ENCODE results near the gene ABHD8. TPM values are rescaled to one million over a fixed set of nuclear protein-coding genes. Genes with fewer than 3 reads are reported as not detected.

Gene ABHD8
- total RNA-seq, 1 donor from 2014 or later, result 4.6 TPM

DNA sequence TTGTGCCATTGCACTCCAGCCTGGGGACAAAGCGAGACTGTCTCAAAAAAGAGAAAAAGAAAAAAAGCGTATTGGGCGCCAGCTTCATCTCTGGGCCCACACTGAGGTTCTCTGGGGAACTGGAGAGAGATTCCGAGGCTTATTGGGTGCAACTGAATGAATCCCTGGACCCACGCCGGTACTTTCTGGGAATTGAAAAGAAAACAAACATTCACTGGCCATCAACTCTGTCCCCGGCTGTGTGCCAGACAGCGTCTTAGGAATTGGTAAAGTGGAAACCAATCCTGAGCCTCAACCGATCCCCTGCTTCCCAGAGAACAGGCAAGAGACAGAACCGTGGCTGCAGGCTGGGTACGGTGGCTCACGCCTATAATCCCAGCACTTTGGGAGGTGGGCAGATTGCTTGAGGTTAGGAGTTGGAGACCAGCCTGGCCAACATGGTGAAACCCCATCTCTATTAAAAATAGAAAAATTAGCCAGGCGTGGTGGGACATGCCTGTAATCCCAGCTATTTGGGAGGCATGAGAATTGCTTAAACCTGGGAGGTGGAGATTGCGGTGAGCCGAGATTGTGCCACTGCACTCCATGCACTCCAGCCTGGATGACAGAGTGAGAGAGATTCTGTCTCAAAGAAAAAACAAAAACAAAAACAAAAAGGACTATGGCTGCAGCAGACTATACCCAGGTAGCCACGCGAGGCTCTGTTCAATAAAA lies 22.8 kb upstream of the ABHD8 start:
- no peaks in the 10 kb centered on the region for H3K9me3 Mint-ChIP-seq
- Histone ChIP-seq H3K9me3 (ENCODE audit: low read depth) (no peaks in the 10 kb centered on the region), H3K4me1 (peaks cover 18% of the 10 kb centered on the region), H3K4me2 (peak overlapping the region; percentile 12), H3K27me3 (peaks cover 17% of the 10 kb centered on the region), H3F3A (ENCODE audit: low read depth) (peaks cover 45% of the 10 kb centered on the region), H3K9ac (no peak overlapping the region), H3K27ac (no peak overlapping the region), H3K79me2 (ENCODE audit: low read depth) (no peaks in the 10 kb centered on the region), H4K20me1 (ENCODE audit: low read depth) (peaks cover 6% of the 10 kb centered on the region), H3K36me3 (no peaks in the 10 kb centered on the region), H3K4me3 (no peak overlapping the region), H2AFZ (replicated peaks) (no peak overlapping the region)
- peaks cover under 1% of the 10 kb centered on the region for H3K27me3 Mint-ChIP-seq (ENCODE audit: insufficient read depth, low read depth)
- H3K4me3 Mint-ChIP-seq, result no peak overlapping the region
- H3K4me1 Mint-ChIP-seq, result peaks cover 8% of the 10 kb centered on the region
- DNase-seq (ENCODE audit: low spot score), result no peak
- TF ChIP-seq, protein P1, sequence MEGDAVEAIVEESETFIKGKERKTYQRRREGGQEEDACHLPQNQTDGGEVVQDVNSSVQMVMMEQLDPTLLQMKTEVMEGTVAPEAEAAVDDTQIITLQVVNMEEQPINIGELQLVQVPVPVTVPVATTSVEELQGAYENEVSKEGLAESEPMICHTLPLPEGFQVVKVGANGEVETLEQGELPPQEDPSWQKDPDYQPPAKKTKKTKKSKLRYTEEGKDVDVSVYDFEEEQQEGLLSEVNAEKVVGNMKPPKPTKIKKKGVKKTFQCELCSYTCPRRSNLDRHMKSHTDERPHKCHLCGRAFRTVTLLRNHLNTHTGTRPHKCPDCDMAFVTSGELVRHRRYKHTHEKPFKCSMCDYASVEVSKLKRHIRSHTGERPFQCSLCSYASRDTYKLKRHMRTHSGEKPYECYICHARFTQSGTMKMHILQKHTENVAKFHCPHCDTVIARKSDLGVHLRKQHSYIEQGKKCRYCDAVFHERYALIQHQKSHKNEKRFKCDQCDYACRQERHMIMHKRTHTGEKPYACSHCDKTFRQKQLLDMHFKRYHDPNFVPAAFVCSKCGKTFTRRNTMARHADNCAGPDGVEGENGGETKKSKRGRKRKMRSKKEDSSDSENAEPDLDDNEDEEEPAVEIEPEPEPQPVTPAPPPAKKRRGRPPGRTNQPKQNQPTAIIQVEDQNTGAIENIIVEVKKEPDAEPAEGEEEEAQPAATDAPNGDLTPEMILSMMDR (IDR thresholded peaks at IDR 0.05), result no peak
- TF ChIP-seq EZH2phosphoT487 (IDR thresholded peaks at IDR 0.05), result no peak
- TF ChIP-seq EZH2 (IDR thresholded peaks at IDR 0.05), result no peak
- H3K27ac Mint-ChIP-seq, result no peak overlapping the region
- peaks cover 8% of the 10 kb centered on the region for H3K36me3 Mint-ChIP-seq

DNA sequence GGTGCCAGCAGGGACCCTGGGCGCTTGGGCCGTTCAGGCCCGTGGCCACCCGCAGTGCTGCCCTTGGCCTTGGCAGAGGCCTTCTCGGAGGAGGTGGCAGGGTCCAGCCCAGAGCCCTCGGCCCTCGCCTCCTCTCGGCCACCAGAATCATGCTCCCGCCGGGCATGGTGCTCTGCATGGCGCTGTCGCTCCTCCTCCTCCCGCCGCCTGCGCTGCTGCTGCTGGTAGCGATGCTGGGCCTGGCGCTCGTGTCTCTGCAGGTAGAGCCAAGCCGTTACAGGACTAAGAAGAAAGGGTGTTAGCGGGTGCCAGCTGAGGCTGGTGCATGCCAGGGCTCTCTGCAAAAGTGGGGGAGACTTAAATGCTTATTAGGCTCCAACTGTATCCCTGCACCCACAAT lies 21.9 kb upstream of the ABHD8 start:
- Histone ChIP-seq H3K27me3 (peaks cover 17% of the 10 kb centered on the region), H3F3A (ENCODE audit: low read depth) (peaks cover 42% of the 10 kb centered on the region), H3K4me3 (no peak overlapping the region), H3K27ac (no peak overlapping the region), H3K4me1 (peaks cover 18% of the 10 kb centered on the region), H4K20me1 (ENCODE audit: low read depth) (peaks cover 8% of the 10 kb centered on the region), H3K9ac (no peak overlapping the region), H2AFZ (replicated peaks) (no peak overlapping the region), H3K9me3 (ENCODE audit: low read depth) (no peaks in the 10 kb centered on the region), H3K4me2 (no peak overlapping the region), H3K36me3 (no peaks in the 10 kb centered on the region), H3K79me2 (ENCODE audit: low read depth) (no peaks in the 10 kb centered on the region)
- Mint-ChIP-seq H3K4me1 (peaks cover 5% of the 10 kb centered on the region), H3K4me3 (no peak overlapping the region), H3K27ac (no peak overlapping the region), H3K36me3 (peaks cover 4% of the 10 kb centered on the region), H3K9me3 (no peaks in the 10 kb centered on the region), H3K27me3 (ENCODE audit: insufficient read depth, low read depth) (peaks cover 4% of the 10 kb centered on the region)
- DNase-seq (ENCODE audit: low spot score), result no peak
- no peak for TF ChIP-seq EZH2 (IDR thresholded peaks at IDR 0.05)
- TF ChIP-seq, protein P1 (IDR thresholded peaks at IDR 0.05), result no peak
- TF ChIP-seq EZH2phosphoT487 (IDR thresholded peaks at IDR 0.05), result no peak

DNA sequence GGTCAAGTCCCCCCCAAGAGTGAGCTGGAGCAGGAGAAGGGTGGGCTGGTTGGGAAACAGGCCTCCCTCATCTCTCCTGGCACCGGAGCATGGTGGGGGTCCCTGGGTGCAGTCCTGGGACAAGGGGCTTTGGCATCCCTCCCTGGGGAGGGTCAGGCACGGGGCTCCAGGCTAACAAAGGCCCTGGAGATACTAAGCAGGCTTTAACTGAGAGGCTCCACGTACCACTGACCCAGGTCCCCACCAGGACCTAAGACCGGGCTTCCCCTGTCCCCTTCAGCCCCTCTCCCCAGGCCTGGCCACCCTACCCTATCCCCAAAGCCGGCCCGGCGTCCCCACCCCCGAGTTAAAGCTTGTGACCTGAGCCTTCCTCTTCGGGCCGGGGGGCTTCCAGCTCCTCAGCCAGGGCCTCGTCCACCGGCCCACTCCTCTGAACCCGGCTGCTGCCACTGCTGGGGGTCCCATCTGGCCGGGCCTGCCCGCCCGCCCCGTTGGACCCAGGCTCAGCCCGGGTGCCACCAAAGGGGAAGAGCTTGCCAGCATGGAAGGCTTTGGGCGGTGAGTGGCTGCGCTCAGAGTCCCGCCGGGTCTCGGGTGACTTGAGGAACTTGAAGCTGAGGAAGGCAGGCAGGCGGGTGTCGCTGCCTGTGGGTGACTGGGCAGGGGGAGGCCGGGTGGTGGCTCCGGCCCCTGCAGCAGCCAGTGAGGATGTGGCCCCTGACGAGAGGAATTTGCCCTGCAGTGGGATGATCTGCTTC lies 21.3 kb upstream of the ABHD8 start:
- Histone ChIP-seq H4K20me1 (ENCODE audit: low read depth) (peaks cover 6% of the 10 kb centered on the region), H3K79me2 (ENCODE audit: low read depth) (no peaks in the 10 kb centered on the region), H3K4me2 (no peak overlapping the region), H2AFZ (replicated peaks) (no peak overlapping the region), H3K4me3 (no peak overlapping the region), H3F3A (ENCODE audit: low read depth) (peaks cover 40% of the 10 kb centered on the region), H3K36me3 (no peaks in the 10 kb centered on the region), H3K27me3 (peaks cover 13% of the 10 kb centered on the region), H3K4me1 (peaks cover 18% of the 10 kb centered on the region), H3K9me3 (ENCODE audit: low read depth) (no peaks in the 10 kb centered on the region), H3K27ac (no peak overlapping the region), H3K9ac (no peak overlapping the region)
- TF ChIP-seq EZH2 (IDR thresholded peaks at IDR 0.05), result no peak
- TF ChIP-seq, protein P1 (IDR thresholded peaks at IDR 0.05), result no peak
- TF ChIP-seq EZH2phosphoT487 (IDR thresholded peaks at IDR 0.05), result no peak
- H3K27ac Mint-ChIP-seq, result no peak overlapping the region
- H3K36me3 Mint-ChIP-seq, result peaks cover 3% of the 10 kb centered on the region
- no peaks in the 10 kb centered on the region for H3K9me3 Mint-ChIP-seq
- H3K27me3 Mint-ChIP-seq (ENCODE audit: insufficient read depth, low read depth), result peaks cover 4% of the 10 kb centered on the region
- H3K4me1 Mint-ChIP-seq, result peaks cover 5% of the 10 kb centered on the region
- no peak overlapping the region for H3K4me3 Mint-ChIP-seq
- DNase-seq (ENCODE audit: low spot score), result no peak
